Hematopoietic multipotent progenitor cell (in vitro differentiated cells): ENCODE data around the gene RAP1GAP. TPM values are rescaled to one million over a fixed set of nuclear protein-coding genes. Genes with fewer than 3 reads are reported as not detected.
A peak's percentile ranks its signal among the peaks of the same experiment; 100 is the strongest.

Experiments used
- DNase-seq, 3 donors: peaks; one replicate each; pipeline ENCODE4 v3.0.0-alpha.2; 2011 to 2015; ENCODE audit warnings: low read depth in 2 of 3, low spot score in 2 of 3
- total RNA-seq: library from RNA; depleted of rRNA; stranded (reverse); fragments of >200 nt; gene quantifications from one replicate; pipeline ENCODE4 v1.2.3, GENCODE V29; 2012

RAP1GAP gene
- total RNA-seq, 1 donor: 0.27 TPM

- no peak for DNase-seq
Observed at GRCh38 chr1:21614419-21615115, 54.6 kb downstream of the RAP1GAP start.

- DNase-seq: no peak
Observed at GRCh38 chr1:21613072-21613867, 55.9 kb downstream of the RAP1GAP start.

GRCh38 chr1:21612057-21612456 lies 57.1 kb downstream of the RAP1GAP start:
- no peak for DNase-seq

- DNase-seq: no peak
Observed at GRCh38 chr1:21610989-21611785, 58.0 kb downstream of the RAP1GAP start.

GRCh38 chr1:21610027-21610426 lies 59.1 kb downstream of the RAP1GAP start:
- no peak for DNase-seq

GRCh38 chr1:21608798-21609197 lies 60.4 kb downstream of the RAP1GAP start:
- DNase-seq: no peak

- peak in 2 of 3 donors; percentile 70 to 72 for DNase-seq
Observed at GRCh38 chr1:21607549-21608529, 61.3 kb downstream of the RAP1GAP start.

- DNase-seq: no peak
Observed at GRCh38 chr1:21605964-21606705, 63.0 kb downstream of the RAP1GAP start.

- no peak for DNase-seq
Observed at GRCh38 chr1:21605012-21605715, 64.0 kb downstream of the RAP1GAP start.

GRCh38 chr1:21604208-21604957 lies 64.8 kb downstream of the RAP1GAP start:
- DNase-seq: no peak

GRCh38 chr1:21603177-21604138 lies 65.7 kb downstream of the RAP1GAP start:
- DNase-seq: no peak

- DNase-seq: no peak
Observed at GRCh38 chr1:21601278-21602048, 67.7 kb downstream of the RAP1GAP start.

GRCh38 chr1:21599402-21599801 lies 69.8 kb downstream of the RAP1GAP start:
- no peak for DNase-seq

- DNase-seq: no peak
Observed at GRCh38 chr1:21598904-21599303, 70.3 kb downstream of the RAP1GAP start.

- DNase-seq: no peak
Observed at GRCh38 chr1:21598417-21598816, 70.7 kb downstream of the RAP1GAP start.

- DNase-seq: no peak
Observed at GRCh38 chr1:21597753-21598152, 71.4 kb downstream of the RAP1GAP start.
